KOPT-K1 (cell line): ENCODE data around the gene NTRK3.

Source experiments
- H3K27ac ChIP-seq: fragments of 200-600 bp; sonication (generic); 2 replicates; pipeline ENCODE4 v1.5.1; 2016; ENCODE audit warnings: antibody characterized with exemption, mild to moderate bottlenecking, low read depth, low read length; ENCODE audit not compliant: poor library complexity, severe bottlenecking
- H3K36me3 ChIP-seq: fragments of 200-600 bp; sonication (generic); 2 replicates; pipeline ENCODE4 v1.5.1; 2017; ENCODE audit warnings: antibody characterized with exemption, mild to moderate bottlenecking, low read length, moderate library complexity; ENCODE audit not compliant: insufficient read depth
- H3K9me3 ChIP-seq: fragments of 200-600 bp; sonication (generic); 2 replicates; pipeline ENCODE4 v1.5.1; 2017; ENCODE audit warnings: antibody characterized with exemption, low read length, mild to moderate bottlenecking; ENCODE audit not compliant: insufficient read depth, poor library complexity, severe bottlenecking

NTRK3 gene

DNA sequence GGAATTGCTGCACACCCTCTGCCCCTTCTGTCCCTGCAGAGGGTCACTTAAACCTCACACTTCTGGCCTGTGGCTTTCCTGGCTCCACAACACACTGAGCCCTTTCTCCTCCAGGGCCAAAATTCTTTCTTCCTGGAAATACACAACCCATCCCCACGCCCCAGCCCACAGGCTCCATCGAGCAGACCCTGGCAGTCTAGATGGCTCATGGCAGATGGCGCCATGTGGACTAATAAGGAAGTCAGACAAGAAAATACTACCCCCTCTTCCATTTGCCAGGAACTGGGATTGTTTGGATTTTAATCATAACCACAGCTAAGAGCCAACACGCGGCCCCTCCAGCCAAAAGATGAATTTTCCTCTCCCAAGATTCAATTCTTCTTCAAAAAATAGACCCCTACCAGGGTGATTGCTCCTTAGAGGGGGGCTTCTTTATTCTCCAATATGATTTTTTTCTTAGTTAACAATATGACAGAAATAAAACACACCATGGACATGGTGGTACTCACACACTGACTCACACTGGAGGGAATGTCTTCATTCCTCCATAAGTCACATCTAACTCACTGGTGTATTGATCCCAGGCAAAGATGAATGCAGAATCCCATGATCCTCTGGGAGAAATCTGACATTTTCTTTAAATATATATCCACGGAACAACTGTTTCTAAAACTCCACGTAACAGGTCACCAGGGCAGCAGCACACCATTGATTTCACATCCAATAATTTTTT, 111.5 kb downstream of the NTRK3 start:
- Histone ChIP-seq H3K36me3 (no peaks in the 10 kb centered on the region), H3K27ac (no peak overlapping the region), H3K9me3 (no peaks in the 10 kb centered on the region)

DNA sequence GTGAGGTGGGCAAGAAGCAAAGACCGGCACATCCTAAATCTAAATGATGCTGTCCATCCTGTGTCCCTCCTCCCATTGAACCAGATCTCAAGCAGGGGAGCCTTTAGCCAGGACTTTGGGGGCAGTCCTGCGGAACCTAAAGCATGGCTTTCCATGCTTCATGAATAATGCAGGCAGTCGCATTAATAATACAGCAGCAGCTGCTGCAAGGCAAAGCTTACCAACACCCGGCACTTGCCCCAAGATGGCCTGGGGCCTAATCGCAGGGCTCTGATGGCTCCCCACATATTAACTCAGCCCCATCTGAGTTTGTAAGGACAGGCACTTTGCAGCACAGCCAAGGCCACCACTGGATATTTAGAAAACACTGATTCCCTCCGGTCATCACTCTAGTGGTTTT, 114.4 kb downstream of the NTRK3 start:
- Histone ChIP-seq H3K36me3 (no peaks in the 10 kb centered on the region), H3K27ac (no peak overlapping the region), H3K9me3 (no peaks in the 10 kb centered on the region)

DNA sequence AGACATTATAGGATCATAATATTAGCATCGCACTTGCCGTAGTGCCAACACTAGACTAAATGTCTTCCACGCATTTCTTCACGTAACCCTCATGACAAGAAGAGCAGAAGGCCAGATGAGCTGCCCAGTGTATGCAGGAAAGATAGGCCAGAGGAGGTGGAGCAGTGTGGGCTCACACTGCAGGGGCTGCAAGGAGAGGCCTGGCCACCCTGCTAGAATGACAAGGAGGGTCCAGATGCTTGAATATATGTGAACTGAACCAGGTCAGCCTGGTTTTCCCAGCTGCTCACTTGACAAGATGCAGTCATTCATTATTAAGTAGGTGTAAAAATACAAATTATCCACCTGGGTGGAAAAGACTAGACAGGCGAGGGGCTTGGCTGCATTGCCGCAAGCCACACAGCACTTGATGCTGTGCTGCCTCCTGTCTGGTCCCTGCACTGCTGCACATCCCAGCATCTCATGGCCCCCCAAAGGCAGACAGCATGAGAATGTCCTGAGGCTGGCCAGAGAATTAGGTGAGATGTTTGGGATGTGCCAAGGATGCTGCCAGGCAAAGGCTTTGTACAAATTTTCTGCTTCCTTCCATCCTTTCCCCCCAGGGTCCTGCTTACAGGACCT, 115.2 kb downstream of the NTRK3 start:
- H3K9me3 ChIP-seq: no peaks in the 10 kb centered on the region
- H3K36me3 ChIP-seq: no peaks in the 10 kb centered on the region
- no peak overlapping the region for H3K27ac ChIP-seq

DNA sequence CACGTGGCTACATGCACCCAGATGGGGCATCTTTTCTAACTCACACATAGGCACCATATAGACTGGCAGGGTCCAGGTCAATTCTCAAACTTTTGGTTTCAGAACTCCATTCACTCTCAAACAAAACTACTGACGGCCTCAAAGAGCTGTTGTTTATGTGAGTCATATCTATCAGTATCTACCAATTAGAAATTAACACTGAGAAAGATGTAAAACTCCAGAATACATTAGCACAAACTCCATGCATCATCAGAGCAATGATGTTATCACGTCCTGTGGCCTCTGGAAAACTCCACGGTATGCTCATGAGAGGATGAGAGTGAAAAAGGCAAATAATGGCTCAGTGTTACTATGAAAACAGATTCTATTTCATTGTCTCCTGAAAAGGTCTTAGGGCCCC, 116.1 kb downstream of the NTRK3 start:
- H3K36me3 ChIP-seq: no peaks in the 10 kb centered on the region
- H3K27ac ChIP-seq: no peak overlapping the region
- H3K9me3 ChIP-seq: no peaks in the 10 kb centered on the region

DNA sequence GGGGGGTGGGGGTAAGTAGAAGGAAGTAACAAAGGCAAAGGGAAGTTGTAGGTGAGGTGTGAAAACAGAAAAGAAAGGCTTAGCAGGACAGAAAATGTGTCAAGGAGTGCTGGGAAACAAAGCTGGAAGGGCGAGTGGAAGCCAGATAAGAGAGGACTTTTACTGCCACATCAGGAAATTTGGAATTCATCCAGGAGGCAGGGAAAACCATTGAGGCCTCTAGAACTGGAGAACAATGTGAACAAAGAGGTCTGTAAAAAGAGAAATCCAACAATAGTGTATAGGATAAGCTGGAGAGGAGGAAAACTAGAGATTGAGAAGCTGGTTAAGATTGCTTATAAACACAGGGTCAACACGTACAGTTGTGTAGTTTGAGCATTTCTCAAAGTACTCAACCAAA, 116.6 kb downstream of the NTRK3 start:
- H3K36me3 ChIP-seq: no peaks in the 10 kb centered on the region
- no peak overlapping the region for H3K27ac ChIP-seq
- H3K9me3 ChIP-seq: no peaks in the 10 kb centered on the region

DNA sequence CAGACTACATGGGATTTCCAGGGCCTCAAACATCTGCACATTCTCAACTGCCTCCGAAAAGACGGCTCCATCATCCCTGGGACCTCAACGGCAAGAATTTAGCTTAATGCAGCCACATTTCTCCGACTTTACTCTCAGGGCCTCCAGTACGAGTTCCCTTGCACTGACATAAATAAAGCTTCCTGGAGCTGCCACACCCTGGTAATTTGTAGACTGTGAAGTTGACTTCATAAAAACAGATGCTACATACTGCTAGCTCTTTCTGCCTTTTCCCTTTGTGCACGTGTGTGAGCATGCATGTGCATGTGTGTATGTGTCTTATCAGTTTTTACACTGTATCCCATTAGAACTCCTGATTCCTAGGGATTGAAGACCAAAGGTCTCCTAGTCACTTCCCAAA, 122.7 kb downstream of the NTRK3 start:
- H3K9me3 ChIP-seq: no peaks in the 10 kb centered on the region
- no peak overlapping the region for H3K27ac ChIP-seq
- H3K36me3 ChIP-seq: no peaks in the 10 kb centered on the region

DNA sequence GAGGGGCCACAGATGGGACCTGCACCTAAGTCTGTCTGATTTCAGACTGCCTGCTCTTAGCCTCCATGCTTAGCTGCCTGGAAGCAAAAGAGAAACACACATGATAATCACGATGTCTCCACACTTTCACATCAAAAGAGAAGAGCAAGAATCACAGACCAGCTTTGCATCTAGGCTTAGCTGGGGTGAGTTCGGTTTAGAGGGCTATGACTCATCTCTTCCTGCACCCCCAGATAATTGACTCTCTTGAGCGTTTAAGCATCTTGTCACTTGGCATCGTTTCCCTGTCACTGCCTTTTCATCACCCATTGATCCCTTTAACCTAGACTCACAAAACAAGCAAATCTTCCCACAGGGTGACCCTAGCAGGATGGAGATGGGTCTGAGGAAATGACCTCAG, 124.0 kb downstream of the NTRK3 start:
- no peaks in the 10 kb centered on the region for H3K9me3 ChIP-seq
- H3K27ac ChIP-seq: no peak overlapping the region
- H3K36me3 ChIP-seq: no peaks in the 10 kb centered on the region

DNA sequence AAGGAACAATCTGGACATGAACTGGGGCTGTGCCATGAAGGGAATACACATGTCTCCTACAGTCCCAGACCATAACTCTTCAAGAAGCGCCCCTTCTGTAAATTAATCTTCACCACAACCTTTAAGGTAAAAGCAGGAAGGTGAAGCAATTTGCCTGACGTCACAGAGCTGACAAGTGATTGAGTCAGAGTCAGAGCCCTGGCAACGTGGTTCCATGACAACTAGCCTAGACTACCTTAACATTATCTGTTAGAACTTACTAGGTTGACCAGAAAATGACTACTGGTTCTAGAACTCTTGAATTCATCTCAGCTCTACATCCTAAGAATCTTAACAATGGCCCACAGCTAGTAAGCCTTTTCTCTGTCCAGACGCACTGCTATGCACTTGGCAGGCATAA, 124.6 kb downstream of the NTRK3 start:
- Histone ChIP-seq H3K36me3 (no peaks in the 10 kb centered on the region), H3K9me3 (no peaks in the 10 kb centered on the region), H3K27ac (no peak overlapping the region)

DNA sequence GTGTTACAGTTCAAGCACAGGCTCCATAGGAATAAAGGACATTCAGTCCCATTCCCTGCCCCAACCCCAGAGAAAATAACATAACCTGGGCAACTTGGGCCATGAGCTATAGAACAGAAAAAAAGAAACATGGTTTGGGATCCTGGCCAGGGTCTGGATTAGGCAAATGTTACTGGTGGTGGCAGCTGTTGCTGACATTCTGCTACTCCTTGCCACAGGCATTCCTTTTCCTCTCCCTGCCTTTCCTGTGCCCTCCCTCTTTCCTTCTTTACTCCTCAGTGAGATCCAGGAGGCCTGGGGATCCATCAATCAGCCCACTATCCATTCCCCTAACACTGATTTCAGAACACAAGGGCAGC, 129.1 kb downstream of the NTRK3 start:
- no peaks in the 10 kb centered on the region for H3K9me3 ChIP-seq
- no peak overlapping the region for H3K27ac ChIP-seq
- no peaks in the 10 kb centered on the region for H3K36me3 ChIP-seq

DNA sequence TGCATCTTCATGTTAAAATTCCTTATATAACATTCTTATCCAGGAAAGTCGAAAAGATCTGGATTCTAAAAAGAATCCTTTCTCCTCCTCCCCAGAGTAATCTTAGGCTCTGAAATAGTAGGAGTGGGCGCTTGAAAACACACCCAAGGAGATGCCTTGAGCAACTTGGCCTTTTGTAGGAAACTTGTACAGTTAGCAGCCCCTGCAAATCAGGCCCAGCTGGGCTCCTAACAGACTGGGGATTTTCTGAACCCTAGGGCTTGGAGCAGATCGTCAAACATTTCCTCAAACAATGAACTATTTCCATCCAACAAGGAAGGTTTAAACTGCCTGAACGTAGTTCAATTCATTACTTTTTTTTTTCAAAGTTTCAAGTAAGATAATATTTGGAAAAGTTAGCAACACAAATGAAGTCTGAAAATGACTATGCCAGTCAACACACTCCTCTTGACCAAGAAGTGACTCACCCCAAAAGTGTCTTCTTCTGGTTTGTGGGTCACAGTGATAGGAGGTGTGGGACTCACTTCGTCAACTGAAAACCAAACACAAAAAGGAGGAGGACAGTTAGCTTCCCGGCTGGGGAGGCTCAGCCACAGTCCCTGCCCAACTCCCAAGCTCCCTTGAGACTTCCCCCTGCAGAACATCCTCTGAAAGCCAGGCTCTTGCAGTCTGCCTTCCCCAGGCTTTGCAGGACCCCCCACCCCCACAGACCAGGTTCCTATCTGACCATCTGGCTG, 129.7 kb downstream of the NTRK3 start:
- Histone ChIP-seq H3K9me3 (no peaks in the 10 kb centered on the region), H3K36me3 (no peaks in the 10 kb centered on the region), H3K27ac (no peak overlapping the region)

DNA sequence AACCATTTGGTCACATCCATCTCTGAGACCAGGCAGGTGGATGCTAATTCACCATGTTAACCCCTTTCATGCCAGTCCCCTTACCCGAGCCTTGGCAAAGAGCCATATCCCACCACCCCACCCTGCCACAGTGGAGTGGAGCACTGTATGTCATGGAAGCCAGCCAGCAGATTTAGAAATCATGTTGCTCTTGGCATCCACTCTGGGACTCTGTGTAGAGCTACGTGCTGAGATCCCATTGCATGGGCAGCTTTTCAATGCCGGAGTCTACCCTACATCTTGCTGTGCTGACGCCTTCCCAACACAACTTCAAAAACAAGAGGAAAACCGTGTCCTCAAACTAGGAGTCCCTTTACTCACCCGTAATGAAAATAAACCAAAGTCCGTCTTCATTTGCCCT, 131.0 kb downstream of the NTRK3 start:
- no peak overlapping the region for H3K27ac ChIP-seq
- H3K36me3 ChIP-seq: no peaks in the 10 kb centered on the region
- H3K9me3 ChIP-seq: no peaks in the 10 kb centered on the region

DNA sequence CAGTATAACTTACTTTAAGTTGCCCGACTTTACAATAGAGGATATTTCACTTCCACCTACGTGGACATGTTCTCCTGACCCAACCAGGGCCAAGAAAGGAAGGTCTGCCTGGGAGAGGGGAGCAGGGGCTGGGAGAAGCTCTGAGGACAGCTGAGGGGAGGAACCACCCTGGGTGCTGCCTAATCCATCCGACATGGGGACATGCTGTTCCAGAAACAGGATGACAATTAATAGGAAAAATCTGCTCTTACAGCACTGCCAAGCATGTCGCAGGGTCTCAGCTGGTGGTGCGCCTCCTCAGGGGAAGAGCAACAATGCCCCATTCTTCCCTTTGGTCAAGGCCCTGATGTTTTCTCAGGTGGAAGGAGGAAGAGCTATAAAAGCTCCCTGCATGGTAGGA, 132.3 kb downstream of the NTRK3 start:
- no peaks in the 10 kb centered on the region for H3K36me3 ChIP-seq
- H3K27ac ChIP-seq: no peak overlapping the region
- no peaks in the 10 kb centered on the region for H3K9me3 ChIP-seq

DNA sequence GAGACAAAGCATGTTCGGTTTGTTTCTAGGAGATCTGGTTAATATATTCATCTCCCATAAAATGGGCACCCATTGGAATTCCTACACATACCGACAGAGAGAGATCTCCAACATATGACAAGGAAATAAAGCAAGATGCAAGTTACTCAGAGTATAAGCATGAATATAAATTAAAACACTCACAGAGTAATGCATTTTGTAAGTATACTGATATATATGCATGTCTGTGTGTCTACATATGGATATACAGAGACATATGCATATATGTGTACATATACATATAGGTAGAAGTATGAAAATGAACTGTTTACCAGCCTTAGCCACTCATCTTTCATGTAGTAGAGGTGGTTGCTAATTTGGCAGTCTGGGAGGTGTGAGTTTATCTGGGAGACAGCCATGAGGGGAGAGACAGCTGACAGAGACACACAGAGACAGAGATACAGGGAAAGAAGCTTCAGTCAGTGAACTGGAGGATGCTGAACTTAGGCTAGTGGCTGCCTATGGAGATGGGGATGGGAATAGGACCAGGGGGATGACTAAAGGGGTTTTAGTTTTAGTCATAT, 134.5 kb downstream of the NTRK3 start:
- Histone ChIP-seq H3K27ac (no peak overlapping the region), H3K36me3 (no peaks in the 10 kb centered on the region), H3K9me3 (no peaks in the 10 kb centered on the region)

DNA sequence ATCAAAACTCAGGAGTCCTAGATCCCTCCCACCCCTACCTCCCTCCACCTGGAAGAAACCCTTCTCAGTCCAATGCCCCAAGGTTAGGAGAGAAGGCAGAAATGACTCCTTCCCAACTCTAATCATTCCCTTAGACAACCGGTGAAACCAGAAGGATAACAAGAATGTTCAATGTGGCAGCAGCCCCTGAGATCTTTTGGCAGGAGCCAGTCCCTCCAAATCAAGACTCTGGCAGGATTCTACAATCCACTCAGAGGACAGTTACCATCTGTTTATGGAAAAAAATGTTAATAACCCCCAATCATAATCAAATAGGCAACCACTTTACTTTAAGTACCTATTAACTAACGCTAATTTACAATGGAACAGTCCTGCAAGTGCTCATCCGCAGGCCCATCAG, 136.5 kb downstream of the NTRK3 start:
- Histone ChIP-seq H3K9me3 (no peaks in the 10 kb centered on the region), H3K27ac (no peak overlapping the region), H3K36me3 (no peaks in the 10 kb centered on the region)

DNA sequence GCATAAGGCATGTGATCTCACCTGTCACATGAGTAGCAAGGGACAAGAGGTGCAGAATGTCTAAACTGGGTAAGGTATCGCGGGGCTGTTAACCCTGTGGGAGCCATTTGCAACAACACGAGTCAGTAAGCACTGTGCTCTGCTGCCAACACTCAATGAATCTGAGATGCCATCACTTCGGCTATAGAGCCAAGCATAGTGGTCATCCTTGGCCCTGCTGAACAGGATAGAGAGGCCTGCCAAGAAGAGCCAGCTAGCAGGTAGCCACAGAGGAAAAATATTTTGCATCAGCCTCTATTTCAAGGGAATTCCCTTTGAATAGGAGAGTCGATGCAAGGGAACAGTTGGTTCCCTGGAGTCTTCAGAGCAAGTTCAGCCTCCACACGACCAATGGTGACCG, 137.8 kb downstream of the NTRK3 start:
- Histone ChIP-seq H3K9me3 (no peaks in the 10 kb centered on the region), H3K27ac (no peak overlapping the region), H3K36me3 (no peaks in the 10 kb centered on the region)
